RWPE2 (cell line): ENCODE results near the gene SNRPA.

Experiments used
- ATAC-seq: fragments of 200-7000 bp; cut with Tn5 transposase; 3 replicates; pipeline ENCODE4 v1.9.1; 2021; ENCODE audit warnings: low read depth
- DNase-seq: peaks from one replicate; pipeline ENCODE4 v3.0.0-alpha.2; 2020; ENCODE audit warnings: low spot score
- H3K27ac ChIP-seq: fragments of 450-650 bp; 2 replicates; pipeline ENCODE4 v1.5.1; 2017; ENCODE audit warnings: mild to moderate bottlenecking; ENCODE audit not compliant: poor library complexity, severe bottlenecking
- H3K27me3 ChIP-seq: fragments of 250-450 bp; sonication (Bioruptor Pico); 2 replicates; pipeline ENCODE4 v1.5.1; 2021; ENCODE audit warnings: mild to moderate bottlenecking, moderate library complexity; ENCODE audit not compliant: insufficient read depth, poor library complexity, severe bottlenecking
- H3K36me3 ChIP-seq: fragments of 250-450 bp; sonication (Bioruptor Pico); 2 replicates; pipeline ENCODE4 v1.5.1; 2020; ENCODE audit warnings: low read depth, mild to moderate bottlenecking, moderate library complexity
- H3K4me1 ChIP-seq: fragments of 250-450 bp; sonication (Bioruptor Pico); 2 replicates; pipeline ENCODE4 v1.5.1; 2021; ENCODE audit warnings: mild to moderate bottlenecking, moderate library complexity; ENCODE audit not compliant: insufficient read depth, poor library complexity, severe bottlenecking
- H3K4me3 ChIP-seq: fragments of 250-450 bp; sonication (Bioruptor Pico); 2 replicates; pipeline ENCODE4 v1.5.1; 2021; ENCODE audit warnings: mild to moderate bottlenecking, moderate library complexity; ENCODE audit not compliant: severe bottlenecking
- H3K9me3 ChIP-seq: fragments of 250-450 bp; sonication (Bioruptor Pico); 2 replicates; pipeline ENCODE4 v1.5.1; 2021; ENCODE audit warnings: mild to moderate bottlenecking, moderate library complexity; ENCODE audit not compliant: severe bottlenecking
- CTCF ChIP-seq: fragments of 450-650 bp; IDR thresholded peaks from one replicate; pipeline ENCODE4 v1.5.1; 2017; ENCODE audit warnings: mild to moderate bottlenecking, moderate library complexity; ENCODE audit not compliant: poor library complexity, severe bottlenecking

SNRPA gene

GRCh38 chr19:40704491-40705361, 46.3 kb upstream of the SNRPA start:
- ATAC-seq = no peak
- no peak for TF ChIP-seq CTCF
- H3K36me3 ChIP-seq = peaks cover 67% of the 10 kb centered on the region
- H3K27ac ChIP-seq = no peak overlapping the region
- no peaks in the 10 kb centered on the region for H3K27me3 ChIP-seq
- DNase-seq = no peak
- no peak overlapping the region for H3K4me3 ChIP-seq
- H3K9me3 ChIP-seq = no peaks in the 10 kb centered on the region
- no peaks in the 10 kb centered on the region for H3K4me1 ChIP-seq

- H3K36me3 ChIP-seq = peaks cover 72% of the 10 kb centered on the region
- no peaks in the 10 kb centered on the region for H3K9me3 ChIP-seq
- H3K27ac ChIP-seq = no peak overlapping the region
- H3K27me3 ChIP-seq = no peaks in the 10 kb centered on the region
- no peak overlapping the region for H3K4me3 ChIP-seq
- no peak for TF ChIP-seq CTCF
- no peak for DNase-seq
- H3K4me1 ChIP-seq = no peaks in the 10 kb centered on the region
- ATAC-seq = no peak
Measured at GRCh38 chr19:40705362-40705651, 45.7 kb upstream of the SNRPA start.

GRCh38 chr19:40705950-40706619, 44.9 kb upstream of the SNRPA start:
- Histone ChIP-seq H3K27me3 (no peaks in the 10 kb centered on the region), H3K4me3 (no peak overlapping the region), H3K27ac (no peak overlapping the region), H3K4me1 (no peaks in the 10 kb centered on the region), H3K9me3 (no peaks in the 10 kb centered on the region), H3K36me3 (peaks cover 78% of the 10 kb centered on the region)
- DNase-seq (no peak), ATAC-seq (no peak)
- TF ChIP-seq CTCF = no peak

GRCh38 chr19:40707615-40708014, 43.4 kb upstream of the SNRPA start:
- no peak for TF ChIP-seq CTCF
- Histone ChIP-seq H3K9me3 (no peaks in the 10 kb centered on the region), H3K4me3 (no peak overlapping the region), H3K36me3 (peaks cover 76% of the 10 kb centered on the region), H3K27ac (no peak overlapping the region), H3K4me1 (no peaks in the 10 kb centered on the region), H3K27me3 (no peaks in the 10 kb centered on the region)
- no peak for ATAC-seq
- DNase-seq = no peak

GRCh38 chr19:40709817-40710216, 41.2 kb upstream of the SNRPA start:
- DNase-seq (no peak), ATAC-seq (no peak)
- peaks cover 62% of the 10 kb centered on the region for H3K36me3 ChIP-seq
- no peak overlapping the region for H3K4me3 ChIP-seq
- no peaks in the 10 kb centered on the region for H3K27me3 ChIP-seq
- TF ChIP-seq CTCF = no peak
- H3K4me1 ChIP-seq = no peaks in the 10 kb centered on the region
- no peaks in the 10 kb centered on the region for H3K9me3 ChIP-seq
- no peak overlapping the region for H3K27ac ChIP-seq
